ENCODE data around the gene CRK. TPM values are rescaled to one million over a fixed set of nuclear protein-coding genes. Genes with fewer than 3 reads are reported as not detected.

CRK gene
- total RNA-seq, 4 donors from 2014 or later: 72.7 to 98.4 (median 77.2) TPM

DNA sequence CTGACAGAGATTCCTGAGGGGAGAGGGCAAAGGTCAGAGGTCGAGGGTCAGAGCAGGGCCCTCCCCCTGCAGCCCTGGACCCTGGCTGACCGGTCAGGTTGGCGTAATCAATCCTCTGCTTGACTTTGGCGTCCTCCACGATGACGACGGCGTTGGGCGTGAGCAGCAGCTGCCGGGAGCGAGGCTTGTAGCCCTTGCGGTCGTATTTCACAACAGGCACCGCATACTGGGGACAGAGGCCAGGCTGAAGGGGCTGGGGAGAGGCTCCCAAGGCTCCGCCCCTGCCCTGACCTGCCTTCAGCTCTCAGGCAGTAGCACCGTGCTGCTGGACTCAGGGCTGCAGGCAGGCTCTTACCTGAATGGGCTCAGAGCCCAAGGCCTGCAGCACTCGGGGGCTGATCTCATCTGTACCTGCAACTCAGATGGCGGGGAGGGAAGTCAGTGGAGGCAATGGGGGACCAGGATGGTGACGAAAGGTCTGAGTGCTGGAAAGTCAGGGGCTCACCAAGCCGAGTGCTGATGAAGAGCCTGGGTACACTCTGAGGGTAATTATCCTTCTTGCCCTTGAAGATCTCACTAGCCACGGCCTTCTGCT is 12.0 kb upstream of the CRK start:
- Histone ChIP-seq H3K9me3 (no peaks in the 10 kb centered on the region), H3K4me3 (no peak overlapping the region), H3K27ac (peak overlapping the region in 3 of 4 donors; percentile 37 to 55 (median 39)), H3K27me3 (no peaks in the 10 kb centered on the region), H3K4me1 (peaks cover 0 to 14% (median 0%) of the 10 kb centered on the region in 3 donors), H3K36me3 (peaks cover 0 to 92% of the 10 kb centered on the region in 2 donors)
- TF ChIP-seq EP300 (IDR thresholded peaks at IDR 0.05) (no peak), POLR2AphosphoS5 (IDR thresholded peaks at IDR 0.05) (peak; percentile 41), POLR2A (IDR thresholded peaks at IDR 0.05) (no peak), CTCF (IDR thresholded peaks at IDR 0.05) (no peak)
- peak; percentile 72 for ATAC-seq
- WGBS, 2 donors (ENCODE audit: low coverage in 1 of 2): 50 to 90% methylated on average over 1 to 2 of the region's 21 CpGs

DNA sequence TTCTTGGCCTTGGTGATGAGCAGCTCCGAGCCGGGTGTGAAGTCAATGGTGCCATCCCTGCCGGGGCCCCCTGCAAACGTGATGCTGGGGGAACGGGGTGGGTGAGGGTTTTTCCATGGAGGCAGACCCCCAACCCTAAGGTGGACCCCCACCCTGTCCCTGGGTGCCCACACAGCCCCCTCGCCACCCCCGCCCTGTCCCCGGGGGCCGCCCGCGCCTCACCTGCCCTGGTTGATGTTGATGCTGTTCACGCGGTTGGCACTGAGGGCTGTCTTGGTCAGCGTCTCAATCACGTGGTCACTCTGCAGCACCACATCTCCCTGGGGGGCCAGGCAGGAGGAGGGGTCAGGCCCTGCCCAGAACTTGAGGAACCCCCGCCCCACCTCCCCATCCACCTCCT is 11.2 kb upstream of the CRK start:
- Histone ChIP-seq H3K9me3 (no peaks in the 10 kb centered on the region), H3K4me3 (no peak overlapping the region), H3K4me1 (peaks cover 0 to 21% (median 0%) of the 10 kb centered on the region in 3 donors), H3K27me3 (no peaks in the 10 kb centered on the region), H3K27ac (peak overlapping the region in 2 of 4 donors; percentile 16 to 55), H3K36me3 (peaks cover 0 to 85% of the 10 kb centered on the region in 2 donors)
- TF ChIP-seq CTCF (IDR thresholded peaks at IDR 0.05) (no peak), POLR2A (IDR thresholded peaks at IDR 0.05) (no peak), POLR2AphosphoS5 (IDR thresholded peaks at IDR 0.05) (no peak), EP300 (IDR thresholded peaks at IDR 0.05) (no peak)
- 85% methylated on average over 8 of the region's 16 CpGs; no CpG with 5 or more reads in 1 of the 2 donors for WGBS, 2 donors (ENCODE audit: low coverage in 1 of 2)
- no peak for ATAC-seq

GRCh38 chr17:1464186-1464585 is 8.2 kb upstream of the CRK start:
- peaks cover 0 to 47% (median 5%) of the 10 kb centered on the region in 3 donors for H3K4me1 ChIP-seq
- no peaks in the 10 kb centered on the region for H3K9me3 ChIP-seq
- H3K27ac ChIP-seq: no peak overlapping the region
- 29 to 40% methylated on average over 1 of the region's 8 CpGs for WGBS, 2 donors (ENCODE audit: low coverage in 1 of 2)
- ATAC-seq: no peak
- TF ChIP-seq POLR2AphosphoS5 (IDR thresholded peaks at IDR 0.05) (no peak), POLR2A (IDR thresholded peaks at IDR 0.05) (no peak), EP300 (IDR thresholded peaks at IDR 0.05) (no peak), CTCF (IDR thresholded peaks at IDR 0.05) (no peak)
- no peaks in the 10 kb centered on the region for H3K27me3 ChIP-seq
- no peak overlapping the region for H3K4me3 ChIP-seq
- H3K36me3 ChIP-seq: peaks cover 0 to 63% of the 10 kb centered on the region in 2 donors

DNA sequence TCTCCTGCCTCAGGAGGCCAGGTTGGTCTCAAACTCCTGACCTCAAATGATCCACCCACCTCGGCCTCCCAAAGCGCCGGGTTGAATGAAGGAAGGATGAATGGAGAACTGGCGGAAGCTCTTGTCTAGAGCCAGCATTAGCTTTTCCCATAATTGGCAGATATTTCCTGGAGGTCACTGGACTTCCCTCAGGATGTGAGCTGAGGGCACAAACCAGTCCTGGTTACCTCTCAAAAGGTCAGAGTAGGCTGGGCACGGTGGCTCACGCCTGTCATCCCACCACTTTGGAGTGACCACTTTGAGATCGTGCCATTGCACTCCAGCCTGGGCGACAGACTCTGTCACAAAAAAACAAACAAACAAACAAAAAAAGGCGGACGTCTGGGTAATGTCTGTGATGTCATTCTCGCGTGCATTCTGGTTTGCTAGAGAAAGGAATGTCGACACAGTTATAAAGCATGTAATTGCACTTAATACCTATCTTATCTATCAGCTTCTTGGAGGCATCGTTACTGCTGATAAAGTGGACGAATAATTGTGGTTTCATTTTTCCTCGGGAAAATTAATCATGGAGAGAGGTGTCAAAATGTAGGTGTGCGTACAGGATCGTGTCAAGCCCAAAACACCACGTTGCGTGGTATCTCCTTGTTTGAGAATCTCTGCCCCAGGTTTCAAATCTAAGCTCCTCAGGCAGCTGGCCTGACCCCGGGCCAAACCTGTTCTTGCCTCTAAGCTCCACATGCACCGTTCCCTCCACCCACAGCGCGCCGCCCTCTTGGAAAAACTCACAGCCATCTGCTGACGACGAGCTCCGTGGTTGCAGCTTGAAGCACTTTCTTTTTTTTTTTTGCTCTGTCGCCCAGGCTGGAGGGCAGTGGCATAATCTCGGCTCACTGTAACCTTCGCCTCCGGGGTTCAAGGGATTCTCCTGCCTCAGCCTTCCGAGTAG is 6.4 kb upstream of the CRK start:
- H3K4me3 ChIP-seq: no peak overlapping the region
- no peak for ATAC-seq
- no peaks in the 10 kb centered on the region for H3K27me3 ChIP-seq
- TF ChIP-seq CTCF (IDR thresholded peaks at IDR 0.05) (no peak), POLR2AphosphoS5 (IDR thresholded peaks at IDR 0.05) (peak; percentile 4)
- WGBS, 2 donors (ENCODE audit: low coverage in 1 of 2): 65 to 70% methylated on average over 21 to 24 of the region's 33 CpGs
- H3K9me3 ChIP-seq: no peaks in the 10 kb centered on the region
- H3K27ac ChIP-seq: peak overlapping the region in 1 of 4 donors; percentile 75
- H3K4me1 ChIP-seq: peaks cover 0 to 42% (median 5%) of the 10 kb centered on the region in 3 donors
- peaks cover 0 to 45% of the 10 kb centered on the region in 2 donors for H3K36me3 ChIP-seq

All from gastroesophageal sphincter (tissue), 4 donors.